HepG2 (cell line): ENCODE results near the gene TRPC4AP. TPM values are rescaled to one million over a fixed set of nuclear protein-coding genes. Genes with fewer than 3 reads are reported as not detected.

Experiments
- ATAC-seq: fragments of 200-7000 bp; cut with Tn5 transposase; 3 replicates; pipeline ENCODE4 v1.9.1; 2020; ENCODE audit warnings: mild to moderate bottlenecking, moderate library complexity
- BruUV-seq: library from RNA; stranded (reverse); fragments of 400-500 nt; replicated peaks from 2 replicates; lab custom pipeline; 2021; lab: Mats Ljungman, UMichigan
- CTCF ChIA-PET: fragments of 300-600 bp; formaldehyde crosslinking; extraction: SDS; loops from one replicate; lab custom pipeline; 2021; ENCODE audit warnings: low total read pairs, inconsistent platforms, low intra/inter-chr PET ratio; lab: Yijun Ruan, JAX
- POLR2A ChIA-PET: fragments of 350-600 bp; sonication (Branson Sonifier 250); formaldehyde crosslinking; loops from one replicate; lab custom pipeline; 2020; ENCODE audit warnings: antibody characterized with exemption, inconsistent platforms; lab: Yijun Ruan, JAX
- DNase-seq: peaks from one replicate; pipeline ENCODE4 v3.0.0-alpha.2; 2015; ENCODE audit warnings: low spot score
- FAIRE-seq: peaks from 3 replicates; lab custom pipeline; 2011; peaks lifted over from hg19 to GRCh38; lab: Jason Lieb, UNC
- H2AFZ ChIP-seq: one replicate; pipeline ENCODE4 v1.6.1; 2011; ENCODE audit warnings: low read length, inconsistent platforms
- H3K27ac ChIP-seq: fragments of 300-600 bp; 3 replicates; pipeline ENCODE4 v1.8.0; 2011; ENCODE audit warnings: mixed run types, mild to moderate bottlenecking, mixed read lengths, low read length, inconsistent platforms; ENCODE audit not compliant: insufficient read depth; ENCODE audit errors: extremely low read length
- H3K27me3 ChIP-seq, 2 experiments: fragments of 200-600 bp in 1 of 2; 2 replicates in 1 of 2; 3 replicates in 1 of 2; pipeline versions ENCODE4 v1.6.0 to v1.8.0; 2011; ENCODE audit warnings: low read length in 2 of 2, mild to moderate bottlenecking in 2 of 2, moderate library complexity in 2 of 2, inconsistent platforms in 1 of 2; ENCODE audit not compliant: insufficient read depth in 2 of 2, control insufficient read depth in 1 of 2
- H3K36me3 ChIP-seq, 2 experiments: fragments of 200-600 bp in 1 of 2; replicated peaks in 1 of 2; 2 replicates in 1 of 2; 3 replicates in 1 of 2; pipeline versions ENCODE4 v1.5.1 to v1.8.0; 2011; ENCODE audit warnings: low read length in 2 of 2, inconsistent platforms in 1 of 2; ENCODE audit not compliant: insufficient read depth in 2 of 2, control insufficient read depth in 1 of 2
- H3K4me1 ChIP-seq: 2 replicates; pipeline ENCODE4 v1.5.1; 2012; ENCODE audit warnings: low read length, inconsistent platforms; ENCODE audit not compliant: insufficient read depth
- H3K4me2 ChIP-seq: 2 replicates; pipeline ENCODE4 v1.6.0; 2011; ENCODE audit warnings: low read depth, low read length, inconsistent platforms
- H3K4me3 ChIP-seq, 3 experiments: fragments of 200-600 bp in 1 of 3; sonication (generic), shearing (Covaris generic) in 1 of 3; replicated peaks in 1 of 3; 2 replicates each; pipeline ENCODE4 v1.5.1; 2011 to 2016; ENCODE audit warnings: low read length in 3 of 3, inconsistent platforms in 2 of 3, low read depth in 2 of 3, mild to moderate bottlenecking in 2 of 3, control low read depth in 1 of 3, mixed read lengths in 1 of 3; ENCODE audit not compliant: insufficient read depth in 1 of 3
- H3K79me2 ChIP-seq: one replicate; pipeline ENCODE4 v1.6.1; 2011; ENCODE audit warnings: low read length, inconsistent platforms; ENCODE audit not compliant: insufficient read depth
- H3K9ac ChIP-seq: 2 replicates; pipeline ENCODE4 v1.6.0; 2011; ENCODE audit warnings: mild to moderate bottlenecking, low read depth, low read length, inconsistent platforms; ENCODE audit not compliant: insufficient read depth
- H3K9me3 ChIP-seq: 2 replicates; pipeline ENCODE4 v1.5.1; 2012; ENCODE audit warnings: mild to moderate bottlenecking, low read length
- H4K20me1 ChIP-seq: 2 replicates; pipeline ENCODE4 v1.6.0; 2011; ENCODE audit warnings: inconsistent platforms, mild to moderate bottlenecking, low read length, moderate library complexity; ENCODE audit not compliant: insufficient read depth
- CENPT ChIP-seq: sonication (generic); formaldehyde crosslinking; IDR thresholded peaks from 2 replicates; pipeline ENCODE4 v1.8.0; 2022; ENCODE audit warnings: low read depth, mild to moderate bottlenecking, moderate library complexity, missing genetic modification reagents
- GABPA ChIP-seq, 2 experiments: IDR thresholded peaks; 2 replicates each; pipeline ENCODE4 v1.6.1; 2011 to 2016; ENCODE audit warnings: low read depth in 2 of 2, low read length in 1 of 2, missing biosample characterization in 1 of 2, missing genetic modification characterization in 1 of 2
- POLR2AphosphoS5 ChIP-seq: IDR thresholded peaks from 2 replicates; pipeline ENCODE4 v1.6.1; 2012; ENCODE audit warnings: low read depth, low read length
- POLR2G ChIP-seq: fragments of 200-400 bp; formaldehyde crosslinking; IDR thresholded peaks from 2 replicates; pipeline ENCODE4 v1.6.1; 2018; ENCODE audit warnings: mild to moderate bottlenecking, low read depth, low read length, moderate library complexity
- TBP ChIP-seq: sonication (generic); formaldehyde crosslinking; IDR thresholded peaks from 2 replicates; pipeline ENCODE4 v1.5.0; 2020; ENCODE audit warnings: missing genetic modification reagents
- ZNF225 ChIP-seq: sonication (generic); formaldehyde crosslinking; IDR thresholded peaks from 2 replicates; pipeline ENCODE4 v1.4.0; 2020; ENCODE audit warnings: mild to moderate bottlenecking, missing genetic modification reagents
- ZSCAN21 ChIP-seq: sonication (generic); formaldehyde crosslinking; IDR thresholded peaks from 2 replicates; pipeline ENCODE4 v1.8.0; 2022; ENCODE audit warnings: mild to moderate bottlenecking, missing genetic modification reagents, moderate library complexity, borderline replicate concordance
- WGBS: methylation state at CpG from one replicate; pipeline ENCODE4 v1.1.6; 2017; ENCODE audit warnings: low lambda C conversion rate; 5-methylcytosine and 5-hydroxymethylcytosine counted together
- in situ Hi-C: cut with HindIII; loops from 2 replicates; pipeline ENCODE4 v1.10.0; 2017; ENCODE audit warnings: low pct_unique_long_range_greater_than_20kb; ENCODE audit not compliant: extremely low pct_ligation_motif_present
- intact Hi-C: fragments of 100-400 bp; cut with micrococcal nuclease; formaldehyde crosslinking; loops from one replicate; pipeline ENCODE4 v1.10.0; 2022; ENCODE audit not compliant: unreplicated experiment
- polyA plus RNA-seq, 8 experiments: library from polyadenylated mRNA; depleted of rRNA in 3 of 8; stranded (reverse) in 7 of 8; unstranded in 1 of 8; fragments of >200 nt; fragmentation: Illumina TruSeq in 4 of 8; extraction: Trizol in 4 of 8; gene quantifications; 2 replicates each; pipeline versions ENCODE4 v1.2.1 to v1.2.3, GENCODE V29; 2011 to 2016; ENCODE audit warnings: low read depth in 4 of 8, missing spikeins in 1 of 8, mixed read lengths in 1 of 8; ENCODE audit not compliant: insufficient read depth in 1 of 8
- total RNA-seq, 5 experiments: library from RNA; depleted of rRNA; stranded (reverse); fragments of >200 nt; fragmentation: Illumina TruSeq; extraction: Trizol; gene quantifications; 2 replicates each; pipeline ENCODE4 v1.2.3, GENCODE V29; 2016; ENCODE audit warnings: low read depth in 1 of 5

TRPC4AP gene
- total and polyA plus RNA-seq, 2 of the 13 experiments (the other 11 are each of a cell fraction or from before 2014, with no cell fraction given) = 136 to 137 TPM

DNA sequence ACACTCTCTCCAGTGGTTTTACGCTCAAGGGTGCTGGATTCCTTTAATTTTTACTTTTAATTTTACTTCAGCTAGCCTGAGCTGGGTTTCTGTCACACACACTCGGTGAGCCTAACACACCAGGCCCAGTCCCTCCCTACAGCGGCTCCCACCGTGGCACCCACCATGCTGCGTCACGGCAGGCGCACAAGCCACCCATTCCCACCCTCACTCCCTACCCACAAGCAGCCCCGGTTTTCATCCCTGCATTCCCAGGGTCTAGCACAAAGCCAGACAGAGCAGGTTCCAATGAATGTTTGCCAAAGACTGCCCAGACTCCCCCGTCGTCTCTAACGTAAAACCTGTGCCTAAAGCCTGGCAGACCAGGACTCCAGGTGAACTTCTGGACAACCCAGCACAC lies 86.6 kb downstream of the TRPC4AP start:
- H3K27ac ChIP-seq = no peak overlapping the region
- peaks cover 87 to 98% of the 10 kb centered on the region in 2 experiments for H3K36me3 ChIP-seq
- in situ Hi-C loops (no loop called here), intact Hi-C loops (no loop called here)
- peaks cover 11% of the 10 kb centered on the region for H3K4me1 ChIP-seq
- POLR2A ChIA-PET = no interaction called here
- TF ChIP-seq POLR2G (0 out of 2 replicates have a peak, but pooled peaks have one; percentile 20), POLR2AphosphoS5 (0 out of 2 replicates have a peak, but pooled peaks have one; percentile 21), CENPT (CRISPR knock-in tag) (0 out of 2 replicates have a peak, but pooled peaks have one; percentile 17), ZNF225 (CRISPR knock-in tag) (no peak), ZSCAN21 (0 out of 2 replicates have a peak, but pooled peaks have one; percentile 19)
- no peaks in the 10 kb centered on the region for H3K27me3 ChIP-seq
- CTCF ChIA-PET = no interaction called here
- H3K9me3 ChIP-seq = no peaks in the 10 kb centered on the region
- H3K4me2 ChIP-seq = no peak overlapping the region
- H3K9ac ChIP-seq = no peak overlapping the region
- no TSS peak for BruUV-seq
- no peaks in the 10 kb centered on the region; the same call in 1 of the 2 replicates for H4K20me1 ChIP-seq
- no peak for ATAC-seq
- no peak for FAIRE-seq
- H3K4me3 ChIP-seq = no peak overlapping the region
- no peaks in the 10 kb centered on the region for H3K79me2 ChIP-seq
- DNase-seq = no peak
- H2AFZ ChIP-seq = no peak overlapping the region
- 93% methylated on average over 11 of the region's 11 CpGs for WGBS

DNA sequence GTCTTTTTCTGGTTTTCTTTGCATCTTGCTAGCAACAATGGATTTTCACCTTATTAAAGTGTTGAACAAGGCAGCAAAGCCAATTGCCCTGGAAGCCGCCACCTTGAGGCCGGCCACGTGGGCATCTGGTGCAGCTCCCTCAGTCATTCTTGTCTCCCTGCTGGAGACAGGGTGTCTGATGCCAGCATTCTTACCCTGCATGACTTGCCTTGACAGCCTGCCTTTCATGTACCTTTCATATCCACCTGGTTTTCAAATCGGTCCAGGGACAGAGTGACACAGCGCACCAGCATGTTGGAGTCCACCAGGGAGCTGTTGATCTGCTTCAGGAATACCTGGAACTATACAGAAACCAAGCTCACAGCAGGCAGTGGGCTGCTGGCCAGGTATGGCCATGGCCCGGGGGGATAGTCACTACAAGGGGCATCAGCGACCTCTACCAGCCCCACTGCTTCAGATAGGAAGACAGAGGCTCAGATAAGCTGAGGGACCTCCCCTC lies 87.1 kb downstream of the TRPC4AP start:
- BruUV-seq = TSS peak; percentile 18
- 95% methylated on average over 7 of the region's 7 CpGs for WGBS
- Histone ChIP-seq H3K27ac (no peak overlapping the region), H2AFZ (no peak overlapping the region), H3K9me3 (no peaks in the 10 kb centered on the region), H3K4me3 (no peak overlapping the region), H4K20me1 (no peaks in the 10 kb centered on the region; the same call in 1 of the 2 replicates), H3K79me2 (no peaks in the 10 kb centered on the region), H3K4me2 (no peak overlapping the region), H3K9ac (no peak overlapping the region), H3K36me3 (peaks cover 88 to 99% of the 10 kb centered on the region in 2 experiments), H3K4me1 (peaks cover 11% of the 10 kb centered on the region), H3K27me3 (no peaks in the 10 kb centered on the region)
- ChIA-PET CTCF (no interaction called here), POLR2A (no interaction called here)
- intact Hi-C loops = no loop called here
- DNase-seq (no peak), ATAC-seq (no peak), FAIRE-seq (no peak)
- in situ Hi-C loops = no loop called here
- TF ChIP-seq GABPA (IDR thresholded peaks at IDR 0.05; ENCODE audit: low read depth, low read length) (peak; percentile 2; the same call in 1 of the 2 replicates), GABPA (CRISPR knock-in tag; IDR thresholded peaks at IDR 0.05; ENCODE audit: low read depth) (no peak), TBP (CRISPR knock-in tag) (no peak)
